NCI-H1417 treated with DMSO at 0.1 percent for 48 hours (cell line): ENCODE data around the gene AHNAK2.

Source experiments
- DNase-seq: peaks from one replicate; lab custom pipeline; 2025; lab: John Stamatoyannopoulos, UW

The AHNAK2 gene

DNA sequence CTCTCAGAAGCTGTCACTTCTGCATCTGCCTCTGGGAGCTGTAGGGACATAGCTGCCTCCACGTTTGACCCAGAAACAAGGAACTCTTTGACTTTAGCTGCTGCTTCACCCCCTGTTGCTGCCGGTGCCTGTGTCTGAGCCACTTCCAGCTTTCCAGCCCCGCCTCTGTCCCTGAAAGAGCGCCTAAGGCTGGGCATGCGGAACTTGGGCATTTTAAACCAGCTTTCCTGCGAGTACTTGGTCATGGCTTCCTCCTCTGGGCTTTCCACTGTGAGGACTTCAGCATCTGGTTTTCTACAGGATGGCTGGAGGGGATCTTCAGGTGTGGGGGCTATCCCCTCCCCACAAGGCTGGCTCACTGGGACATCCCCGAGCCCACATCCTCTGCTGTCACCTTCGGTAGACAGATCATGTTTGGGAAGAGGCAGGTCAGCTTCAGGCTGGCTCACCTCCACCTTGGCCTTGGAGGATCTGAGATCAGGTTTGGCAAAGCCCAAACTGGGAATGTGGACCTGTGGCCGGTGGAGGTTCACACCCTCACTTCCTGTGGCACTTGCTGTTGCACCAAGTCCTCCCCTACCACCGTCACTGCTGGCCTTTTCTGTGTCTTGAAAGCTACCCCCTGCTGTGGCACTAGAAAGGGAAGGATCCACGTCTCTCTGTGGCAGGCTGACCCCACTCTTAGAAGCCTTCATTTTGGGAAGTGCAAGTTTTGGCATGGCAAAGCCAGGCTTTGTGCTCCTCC, 38.3 kb downstream of the AHNAK2 start:
- no peak for DNase-seq

DNA sequence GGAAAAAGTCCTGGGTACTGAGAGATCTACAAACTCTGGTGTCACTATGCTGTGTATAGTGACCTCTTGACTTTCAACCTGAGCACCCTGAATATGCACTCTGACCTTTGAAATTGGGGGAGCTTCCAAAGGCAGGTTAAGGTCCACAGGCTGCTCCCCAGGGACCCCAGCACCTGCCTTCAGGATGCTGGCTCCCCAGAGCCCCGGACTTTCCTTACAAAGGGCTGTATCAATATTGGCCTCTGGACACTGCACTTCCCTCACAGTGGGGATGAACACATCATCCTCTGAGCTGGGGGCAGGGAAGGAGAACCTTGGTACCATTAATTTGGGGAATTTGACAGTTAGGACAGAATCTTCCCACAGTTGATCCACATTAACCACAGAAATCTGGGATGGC, 39.2 kb downstream of the AHNAK2 start:
- no peak for DNase-seq

DNA sequence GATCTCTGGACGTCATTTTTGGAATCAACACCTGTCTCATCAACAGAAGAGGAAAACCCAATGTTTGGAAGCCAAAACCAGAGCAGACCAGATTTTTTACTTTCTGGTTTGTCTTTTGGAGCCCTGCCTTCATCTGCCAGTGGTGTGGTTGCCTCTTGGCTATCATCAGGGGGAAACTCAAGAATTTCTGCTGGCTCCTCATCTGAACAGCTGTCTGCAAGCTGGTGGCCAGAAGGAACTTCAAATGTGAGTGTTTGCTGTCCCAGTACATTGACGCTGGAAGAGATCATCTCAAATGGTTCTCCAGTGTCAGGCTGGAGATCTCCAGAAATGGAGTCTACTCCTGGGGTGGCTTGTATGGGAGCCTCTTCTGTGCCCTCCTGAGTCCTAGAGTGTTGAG, 39.7 kb downstream of the AHNAK2 start:
- DNase-seq, result no peak

DNA sequence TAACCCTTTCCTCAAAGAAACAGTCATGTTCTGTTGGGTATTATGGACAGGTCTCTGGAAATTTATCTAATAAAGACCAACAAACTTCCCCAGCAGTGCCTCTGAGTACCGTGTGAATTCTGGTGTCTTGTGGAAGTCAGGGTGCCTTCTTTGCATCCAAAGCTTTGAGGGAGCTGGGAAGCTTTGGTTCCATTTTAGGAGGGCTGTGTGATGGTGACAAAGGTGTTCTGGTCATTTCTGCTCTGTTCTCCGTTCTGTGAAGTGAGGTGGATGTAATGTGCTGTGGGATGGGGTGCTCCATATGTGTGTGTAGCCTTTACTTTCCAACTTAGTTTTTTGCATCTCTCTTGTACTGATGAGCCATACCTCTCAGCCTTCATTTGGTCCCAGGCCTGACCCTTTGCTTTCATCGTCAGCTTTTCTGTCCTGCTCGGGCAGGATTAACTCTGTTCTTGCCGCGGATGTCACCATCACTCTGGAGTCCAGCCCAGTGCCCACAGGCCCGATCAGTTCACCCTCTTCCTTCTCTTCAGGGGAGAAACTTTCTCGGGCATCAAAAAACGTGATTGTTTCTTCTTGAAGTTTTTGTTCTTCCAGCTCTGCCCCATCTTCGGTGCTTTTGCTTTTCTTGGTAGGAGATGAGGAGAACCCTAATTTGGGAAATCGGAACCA, 40.3 kb downstream of the AHNAK2 start:
- DNase-seq, result no peak

DNA sequence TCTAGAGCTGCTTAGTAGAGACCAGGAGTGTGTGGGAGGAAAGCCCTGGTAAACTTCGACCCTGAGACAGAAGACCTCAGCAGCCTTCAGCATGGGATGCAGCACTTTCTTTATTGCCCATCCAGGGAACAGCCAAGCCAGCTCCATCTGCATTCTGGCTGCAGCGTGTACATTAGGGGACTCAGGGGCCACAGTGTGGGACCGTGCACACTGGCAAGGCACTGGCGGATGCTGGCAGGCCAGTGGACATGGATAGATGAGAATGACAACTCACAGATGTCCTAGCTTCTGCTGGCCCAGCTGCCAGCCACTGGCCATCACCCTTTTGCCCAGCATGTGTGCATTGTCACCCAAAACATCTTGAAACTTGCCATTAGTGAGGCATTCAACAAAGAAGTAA, 41.0 kb downstream of the AHNAK2 start:
- DNase-seq, result no peak

- DNase-seq, result no peak
Observed at GRCh38 chr14:104936361-104937155, 41.6 kb downstream of the AHNAK2 start.

- DNase-seq, result no peak
Observed at GRCh38 chr14:104935955-104936354, 42.2 kb downstream of the AHNAK2 start.

DNA sequence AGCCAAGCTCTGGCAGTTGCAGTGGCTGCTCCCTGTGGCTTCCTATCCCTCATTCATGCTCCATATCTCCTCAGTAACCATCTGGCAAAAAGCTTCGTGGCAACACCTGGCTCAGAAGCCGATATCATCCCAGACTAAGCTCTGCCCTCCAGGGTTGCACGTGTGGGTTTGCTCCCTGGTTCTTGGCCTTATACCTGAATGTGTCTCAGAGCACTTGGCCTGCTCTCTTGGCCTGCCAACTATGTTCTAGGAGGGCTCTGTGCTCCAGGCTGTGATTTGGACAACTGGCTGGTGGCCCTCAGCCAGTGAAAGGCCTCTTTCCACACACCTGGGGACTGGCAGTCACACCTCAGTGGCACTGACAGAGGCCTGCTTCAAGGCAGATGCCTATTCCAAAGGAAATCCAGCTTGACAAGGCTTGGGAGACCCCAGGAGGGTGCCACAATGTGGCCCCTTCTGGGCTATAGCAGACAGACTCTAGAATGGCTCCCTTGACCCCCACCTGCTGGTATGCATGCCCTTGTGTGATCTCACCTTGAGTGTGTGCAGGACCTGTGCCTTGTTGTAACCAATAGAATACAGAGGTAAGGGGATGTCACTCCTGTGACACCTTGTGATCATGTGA, 43.0 kb downstream of the AHNAK2 start:
- DNase-seq, result no peak

GRCh38 chr14:104933746-104934733, 44.1 kb downstream of the AHNAK2 start:
- DNase-seq, result no peak

DNA sequence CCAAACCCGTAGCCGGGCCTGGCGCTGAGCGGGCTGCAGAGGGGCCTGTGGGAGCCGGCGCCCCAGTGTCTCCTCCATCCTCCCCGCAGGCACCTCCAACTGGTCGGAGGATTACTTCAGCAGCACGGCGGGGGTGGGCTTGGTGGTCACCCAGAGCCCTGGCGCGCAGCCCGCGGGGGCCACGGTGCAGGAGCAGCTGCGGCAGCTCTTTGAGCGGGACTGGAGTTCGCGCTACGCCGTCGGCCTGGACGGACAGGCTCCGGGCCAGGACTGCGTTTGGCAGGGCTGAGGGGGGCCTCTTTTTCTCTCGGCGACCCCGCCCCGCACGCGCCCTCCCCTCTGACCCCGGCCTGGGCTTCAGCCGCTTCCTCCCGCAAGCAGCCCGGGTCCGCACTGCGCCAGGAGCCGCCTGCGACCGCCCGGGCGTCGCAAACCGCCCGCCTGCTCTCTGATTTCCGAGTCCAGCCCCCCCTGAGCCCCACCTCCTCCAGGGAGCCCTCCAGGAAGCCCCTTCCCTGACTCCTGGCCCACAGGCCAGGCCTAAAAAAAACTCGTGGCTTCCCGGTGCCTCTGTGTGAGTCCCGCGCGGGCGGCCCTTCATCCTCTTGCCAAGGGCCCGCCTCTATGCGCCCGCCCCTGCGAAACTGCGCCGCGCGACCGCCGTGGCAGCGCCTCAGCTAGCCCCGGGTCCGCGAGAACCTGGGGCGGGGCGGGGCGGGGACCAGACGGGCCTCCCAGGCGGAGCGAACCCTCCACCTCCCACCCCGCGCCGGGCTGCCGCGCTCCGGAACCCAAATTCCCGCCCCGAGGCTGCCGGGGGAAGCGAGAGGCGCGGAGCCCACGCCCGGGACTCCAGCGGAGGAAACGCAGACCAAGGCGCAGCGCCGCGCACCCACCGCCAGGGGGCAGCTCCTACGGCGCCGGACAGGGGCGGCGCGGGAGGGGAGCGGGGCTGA, 45.2 kb downstream of the AHNAK2 start:
- DNase-seq, result no peak

GRCh38 chr14:104931771-104932675, 46.2 kb downstream of the AHNAK2 start:
- no peak for DNase-seq

GRCh38 chr14:104931304-104931770, 46.8 kb downstream of the AHNAK2 start:
- DNase-seq, result no peak

DNA sequence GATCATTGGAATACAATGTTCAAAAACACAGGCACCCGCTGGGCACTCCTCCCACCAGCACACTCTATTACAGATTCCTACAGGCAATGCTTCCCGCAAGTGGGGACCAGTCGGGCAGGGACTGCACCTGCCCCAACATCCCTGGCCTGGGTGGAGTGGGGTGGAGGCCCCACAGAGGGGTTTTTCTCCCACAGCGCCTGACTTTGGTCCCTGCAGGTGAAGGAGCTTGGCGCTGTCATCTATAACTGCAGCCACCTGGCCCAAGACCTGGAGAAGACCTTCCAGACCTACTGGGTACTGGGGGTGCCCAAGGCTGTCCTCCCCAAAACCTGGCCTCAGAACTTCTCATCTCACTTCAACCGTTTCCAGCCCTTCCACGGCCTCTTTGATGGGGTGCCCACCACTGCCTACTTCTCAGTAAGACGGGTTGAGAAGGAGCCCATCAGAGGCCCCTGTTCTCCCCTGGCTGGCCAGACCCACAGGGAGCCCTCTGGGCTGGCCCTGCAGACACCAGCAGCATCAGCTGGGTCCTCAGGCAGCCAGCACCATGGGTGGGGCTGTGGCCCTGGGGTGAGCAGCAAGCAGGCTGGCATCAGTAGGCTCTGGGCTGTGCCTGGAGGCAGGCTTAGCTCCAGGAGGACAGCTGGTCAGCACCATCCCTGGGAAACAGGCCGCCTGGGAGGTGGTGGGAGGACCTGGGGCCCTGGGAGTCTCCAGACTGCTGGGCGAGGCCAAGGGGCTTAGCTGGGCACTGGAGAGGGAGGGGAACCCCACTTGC, 47.5 kb downstream of the AHNAK2 start:
- no peak for DNase-seq

GRCh38 chr14:104929268-104930230, 48.6 kb downstream of the AHNAK2 start:
- no peak for DNase-seq

- DNase-seq, result no peak
Observed at GRCh38 chr14:104928391-104929133, 49.6 kb downstream of the AHNAK2 start.

DNA sequence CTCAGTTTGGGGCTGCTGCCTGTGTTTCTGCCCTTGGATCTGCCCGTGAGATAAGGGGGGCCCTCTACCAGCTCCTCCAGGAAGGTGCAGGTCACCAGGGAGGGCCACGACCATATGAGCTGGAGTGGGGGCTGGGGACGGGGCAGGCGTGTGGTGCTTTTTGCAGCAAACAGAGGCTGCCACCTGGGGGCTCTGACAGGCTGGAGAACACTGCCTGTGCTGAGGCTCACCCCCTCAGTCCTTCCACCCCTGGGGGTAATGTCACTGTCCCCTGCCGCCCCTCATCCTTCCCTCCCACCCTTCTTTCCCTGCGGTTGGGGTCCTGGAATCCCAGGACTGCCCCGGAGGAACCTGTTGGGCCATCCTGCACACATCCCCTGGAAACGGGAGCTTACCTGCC, 50.3 kb downstream of the AHNAK2 start:
- DNase-seq, result no peak
